OCI-LY7 (cell line): ENCODE measurements around the gene LOXHD1.

Source experiments
- CTCF ChIP-seq: fragments of 200-600 bp; sonication (generic); conservative IDR thresholded peaks from 2 replicates; pipeline ENCODE4 v1.5.1; 2014; ENCODE audit warnings: mild to moderate bottlenecking, antibody characterized with exemption, low read length, moderate library complexity, mixed read lengths
- EZH2phosphoT487 ChIP-seq: fragments of 200-600 bp; sonication (generic); IDR thresholded peaks from 2 replicates; pipeline ENCODE4 v1.6.1; 2018; ENCODE audit warnings: low read depth, borderline replicate concordance, mild to moderate bottlenecking, mixed run types, antibody characterized with exemption, low read length, moderate library complexity, mixed read lengths

DNA sequence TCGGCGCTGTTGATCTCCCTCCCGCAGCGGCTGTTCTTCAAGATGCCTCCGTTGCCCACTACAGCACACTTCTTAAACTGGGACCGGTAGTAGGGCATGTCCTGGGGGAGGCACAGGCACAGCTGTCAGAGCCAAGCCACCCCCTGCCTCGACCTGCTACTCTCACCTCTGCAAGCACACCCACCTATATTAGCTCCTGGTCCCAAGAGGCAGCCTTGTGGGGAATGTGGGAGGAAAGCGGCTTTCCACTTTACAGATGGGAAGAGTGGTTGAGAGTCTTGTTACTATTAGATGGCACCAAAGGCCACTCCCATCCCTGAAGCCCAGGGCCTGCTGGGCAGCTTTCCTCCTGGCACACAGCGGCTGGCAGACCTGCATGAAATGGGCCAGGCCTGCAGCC, 29.2 kb upstream of the LOXHD1 start:
- TF ChIP-seq CTCF (no peak), EZH2phosphoT487 (no peak)
